GM19035 (cell line): Measurements from ENCODE around the gene DARS1.

Source experiments
- ATAC-seq: cut with Tn5 transposase; IDR thresholded peaks from one replicate; pipeline ENCODE4 v1.9.1; 2021; ENCODE audit not compliant: unreplicated experiment

DARS1 gene

GRCh38 chr2:135985018-135985825 is at the start of gene DARS1:
DARS1 (minus strand) TSS chr2:135985626; CDS start chr2:135985468, 158 bp downstream.
- ATAC-seq: peak; percentile 84

- no peak for ATAC-seq
Observed at GRCh38 chr2:136034629-136035028, 49.2 kb upstream of the DARS1 start.

GRCh38 chr2:136032817-136033535 is 47.5 kb upstream of the DARS1 start:
- no peak for ATAC-seq

- no peak for ATAC-seq
Observed at GRCh38 chr2:136032192-136032591, 46.8 kb upstream of the DARS1 start.

- no peak for ATAC-seq
Observed at GRCh38 chr2:136031711-136032110, 46.3 kb upstream of the DARS1 start.

- no peak for ATAC-seq
Observed at GRCh38 chr2:136030406-136030805, 45.0 kb upstream of the DARS1 start.

GRCh38 chr2:136029149-136029548 is 43.7 kb upstream of the DARS1 start:
- ATAC-seq: peak; percentile 76

- no peak for ATAC-seq
Observed at GRCh38 chr2:136028001-136028400, 42.6 kb upstream of the DARS1 start.

GRCh38 chr2:136027112-136027511 is 41.7 kb upstream of the DARS1 start:
- no peak for ATAC-seq

GRCh38 chr2:136025057-136025973 is 39.9 kb upstream of the DARS1 start:
- ATAC-seq: no peak

GRCh38 chr2:136024616-136025015 is 39.2 kb upstream of the DARS1 start:
- ATAC-seq: no peak

- ATAC-seq: no peak
Observed at GRCh38 chr2:136024185-136024584, 38.8 kb upstream of the DARS1 start.

GRCh38 chr2:136023416-136023815 is 38.0 kb upstream of the DARS1 start:
- no peak for ATAC-seq

GRCh38 chr2:136022396-136023146 is 37.1 kb upstream of the DARS1 start:
- ATAC-seq: no peak

- ATAC-seq: no peak
Observed at GRCh38 chr2:136021976-136022375, 36.5 kb upstream of the DARS1 start.

- no peak for ATAC-seq
Observed at GRCh38 chr2:136021406-136021805, 36.0 kb upstream of the DARS1 start.

GRCh38 chr2:136020831-136021230 is 35.4 kb upstream of the DARS1 start:
- ATAC-seq: no peak

GRCh38 chr2:136019825-136020224 is 34.4 kb upstream of the DARS1 start:
- ATAC-seq: no peak

GRCh38 chr2:136019306-136019705 is 33.9 kb upstream of the DARS1 start:
- ATAC-seq: no peak

- no peak for ATAC-seq
Observed at GRCh38 chr2:136017786-136018185, 32.4 kb upstream of the DARS1 start.

GRCh38 chr2:136016836-136017235 is 31.4 kb upstream of the DARS1 start:
- ATAC-seq: no peak
